Tibial nerve (tissue), 4 donors: ENCODE measurements around the gene DDAH1. TPM values are rescaled to one million over a fixed set of nuclear protein-coding genes. Genes with fewer than 3 reads are reported as not detected.

Source experiments
- DNase-seq, 2 donors: peaks; one replicate each; pipeline ENCODE4 v3.0.0-alpha.2; 2019; ENCODE audit warnings: low spot score in 2 of 2
- H3K27ac ChIP-seq, 4 donors: fragments of 200-600 bp; sonication (generic) in 3 of 4; one replicate each; pipeline ENCODE4 v1.5.1; 2017 to 2019; ENCODE audit warnings: mild to moderate bottlenecking in 1 of 4
- H3K27me3 ChIP-seq, 2 donors: fragments of 200-600 bp; sonication (generic) in 1 of 2; one replicate each; pipeline versions ENCODE4 v1.5.1 to v1.6.0; 2017 to 2019
- H3K36me3 ChIP-seq, 3 donors: fragments of 200-600 bp; sonication (generic); one replicate each; pipeline ENCODE4 v1.5.1; 2018 to 2019
- H3K4me1 ChIP-seq, 4 donors: fragments of 200-600 bp; sonication (generic) in 3 of 4; one replicate each; pipeline ENCODE4 v1.5.1; 2017 to 2019
- H3K4me3 ChIP-seq, 4 donors: fragments of 200-600 bp; sonication (generic) in 3 of 4; one replicate each; pipeline ENCODE4 v1.5.1; 2017 to 2019; ENCODE audit warnings: mild to moderate bottlenecking in 1 of 4, moderate library complexity in 1 of 4
- H3K9me3 ChIP-seq, 4 donors: fragments of 200-600 bp; sonication (generic) in 3 of 4; one replicate each; pipeline ENCODE4 v1.5.1; 2017 to 2019
- CTCF ChIP-seq, 5 experiments: fragments of 200-600 bp in 3 of 5; fragments of 450-650 bp in 2 of 5; sonication (generic) in 3 of 5; IDR thresholded peaks; one replicate each; pipeline ENCODE4 v1.5.1; 2016 to 2019; ENCODE audit warnings: antibody characterized with exemption in 5 of 5, mild to moderate bottlenecking in 3 of 5, moderate library complexity in 2 of 5
- EP300 ChIP-seq, 2 donors: sonication (generic); formaldehyde crosslinking; IDR thresholded peaks; one replicate each; pipeline ENCODE4 v1.6.1; 2017; ENCODE audit warnings: antibody characterized with exemption in 2 of 2, mild to moderate bottlenecking in 1 of 2
- POLR2A ChIP-seq, 2 donors: fragments of 450-650 bp; IDR thresholded peaks; one replicate each; pipeline ENCODE4 v1.6.1; 2017; ENCODE audit warnings: antibody characterized with exemption in 2 of 2, mild to moderate bottlenecking in 2 of 2, moderate library complexity in 2 of 2
- WGBS, 2 donors: methylation state at CpG; one replicate each; pipeline ENCODE4 v1.1.5; 2018; 5-methylcytosine and 5-hydroxymethylcytosine counted together
- total RNA-seq, 4 donors: library from RNA; depleted of rRNA; stranded (reverse); fragments of >200 nt; gene quantifications; one replicate each; pipeline ENCODE4 v1.1.0, GENCODE V29; 2016

DDAH1 gene
- total RNA-seq, 4 donors from 2014 or later = 17.7 to 23.4 (median 21.8) TPM

- no peaks in the 10 kb centered on the region for H3K36me3 ChIP-seq
- TF ChIP-seq POLR2A (IDR thresholded peaks at IDR 0.05) (no peak), EP300 (IDR thresholded peaks at IDR 0.05) (no peak), CTCF (IDR thresholded peaks at IDR 0.05) (no peak)
- H3K4me3 ChIP-seq = no peak overlapping the region
- peaks cover 0 to 24% (median 9%) of the 10 kb centered on the region in 4 donors for H3K4me1 ChIP-seq
- no peak for DNase-seq
- no peaks in the 10 kb centered on the region for H3K9me3 ChIP-seq
- H3K27me3 ChIP-seq = no peaks in the 10 kb centered on the region
- H3K27ac ChIP-seq = no peak overlapping the region
- 98 to 99% methylated on average over 2 of the region's 2 CpGs for WGBS, 2 donors
Observed at GRCh38 chr1:85357817-85358216, 107.1 kb downstream of the DDAH1 start.

- Histone ChIP-seq H3K27ac (no peak overlapping the region), H3K4me1 (peaks cover 0 to 17% (median 7%) of the 10 kb centered on the region in 4 donors), H3K9me3 (no peaks in the 10 kb centered on the region), H3K4me3 (no peak overlapping the region), H3K27me3 (no peaks in the 10 kb centered on the region), H3K36me3 (no peaks in the 10 kb centered on the region)
- TF ChIP-seq EP300 (IDR thresholded peaks at IDR 0.05) (no peak), POLR2A (IDR thresholded peaks at IDR 0.05) (no peak), CTCF (IDR thresholded peaks at IDR 0.05) (no peak)
- no peak for DNase-seq
Observed at GRCh38 chr1:85356130-85356529, 108.8 kb downstream of the DDAH1 start.

GRCh38 chr1:85352055-85352454 lies 112.9 kb downstream of the DDAH1 start:
- Histone ChIP-seq H3K27me3 (no peaks in the 10 kb centered on the region), H3K4me1 (no peaks in the 10 kb centered on the region), H3K9me3 (no peaks in the 10 kb centered on the region), H3K4me3 (no peak overlapping the region), H3K27ac (no peak overlapping the region), H3K36me3 (peaks cover 0 to 19% (median 0%) of the 10 kb centered on the region in 3 donors)
- no peak for DNase-seq
- TF ChIP-seq EP300 (IDR thresholded peaks at IDR 0.05) (no peak), POLR2A (IDR thresholded peaks at IDR 0.05) (no peak), CTCF (IDR thresholded peaks at IDR 0.05) (no peak)
- 87 to 88% methylated on average over 4 of the region's 4 CpGs for WGBS, 2 donors

GRCh38 chr1:85351202-85351828 lies 113.6 kb downstream of the DDAH1 start:
- H3K27ac ChIP-seq = no peak overlapping the region
- no peak overlapping the region for H3K4me3 ChIP-seq
- DNase-seq = no peak
- no peaks in the 10 kb centered on the region for H3K4me1 ChIP-seq
- no peaks in the 10 kb centered on the region for H3K27me3 ChIP-seq
- no peaks in the 10 kb centered on the region for H3K9me3 ChIP-seq
- WGBS, 2 donors = 93 to 97% methylated on average over 3 of the region's 3 CpGs
- H3K36me3 ChIP-seq = peaks cover 0 to 19% (median 0%) of the 10 kb centered on the region in 3 donors
- no peak for TF ChIP-seq EP300 (IDR thresholded peaks at IDR 0.05)
- no peak for TF ChIP-seq POLR2A (IDR thresholded peaks at IDR 0.05)
- TF ChIP-seq CTCF (IDR thresholded peaks at IDR 0.05) = no peak

- H3K9me3 ChIP-seq = no peaks in the 10 kb centered on the region
- peaks cover 0 to 2% (median under 1%) of the 10 kb centered on the region in 4 donors for H3K4me1 ChIP-seq
- no peak for DNase-seq
- H3K27me3 ChIP-seq = no peaks in the 10 kb centered on the region
- 86 to 88% methylated on average over 3 of the region's 3 CpGs for WGBS, 2 donors
- no peak for TF ChIP-seq EP300 (IDR thresholded peaks at IDR 0.05)
- no peak for TF ChIP-seq CTCF (IDR thresholded peaks at IDR 0.05)
- no peak for TF ChIP-seq POLR2A (IDR thresholded peaks at IDR 0.05)
- peaks cover 0 to 19% (median 0%) of the 10 kb centered on the region in 3 donors for H3K36me3 ChIP-seq
- no peak overlapping the region for H3K4me3 ChIP-seq
- H3K27ac ChIP-seq = no peak overlapping the region
Observed at GRCh38 chr1:85349224-85349623, 115.7 kb downstream of the DDAH1 start.
